Tongue (tissue), 2 donors: Measurements from ENCODE around the gene CD200R1L. TPM values are rescaled to one million over a fixed set of nuclear protein-coding genes. Genes with fewer than 3 reads are reported as not detected.

Experiments
- DNase-seq: peaks from one replicate; pipeline ENCODE4 v3.0.0-alpha.2; 2015
- total RNA-seq: library from RNA; depleted of rRNA; stranded (reverse); fragments of >200 nt; gene quantifications from one replicate; pipeline ENCODE4 v1.2.3, GENCODE V29; 2014

Gene CD200R1L
- total RNA-seq, 1 donor from 2014 or later: not detected

DNA sequence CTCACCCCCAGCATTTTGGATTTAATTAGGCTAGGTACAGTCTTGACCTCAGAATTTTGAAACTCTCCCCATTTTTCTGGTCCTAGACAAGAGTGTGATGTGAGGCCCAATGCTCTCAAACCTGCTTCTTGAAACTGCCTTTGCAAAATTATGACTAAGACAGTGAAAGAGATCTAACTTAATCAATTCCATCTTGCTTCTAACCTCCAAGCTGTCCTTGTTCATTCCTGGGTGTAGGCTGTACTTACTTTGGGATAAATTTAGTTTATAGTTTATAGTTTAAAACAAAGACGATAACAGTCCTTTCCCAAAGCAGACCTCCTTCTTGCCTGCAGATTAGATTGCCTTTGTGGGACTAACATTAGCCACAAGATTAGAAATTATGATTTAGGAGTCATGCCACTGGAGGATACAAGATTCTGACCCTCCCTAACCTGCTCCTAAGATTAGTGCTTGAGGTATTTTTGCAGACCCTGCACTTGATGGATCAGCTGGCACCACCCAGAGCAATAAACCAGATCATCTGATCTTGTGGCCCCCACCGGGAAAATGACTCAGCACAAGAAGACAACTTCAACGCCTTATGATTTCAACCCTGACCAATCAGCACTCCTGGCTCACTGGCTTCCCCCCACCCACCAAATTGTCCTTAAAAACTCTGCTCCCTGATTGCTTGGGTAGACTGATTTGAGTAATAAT, 59.6 kb downstream of the CD200R1L start:
- DNase-seq: no peak

DNA sequence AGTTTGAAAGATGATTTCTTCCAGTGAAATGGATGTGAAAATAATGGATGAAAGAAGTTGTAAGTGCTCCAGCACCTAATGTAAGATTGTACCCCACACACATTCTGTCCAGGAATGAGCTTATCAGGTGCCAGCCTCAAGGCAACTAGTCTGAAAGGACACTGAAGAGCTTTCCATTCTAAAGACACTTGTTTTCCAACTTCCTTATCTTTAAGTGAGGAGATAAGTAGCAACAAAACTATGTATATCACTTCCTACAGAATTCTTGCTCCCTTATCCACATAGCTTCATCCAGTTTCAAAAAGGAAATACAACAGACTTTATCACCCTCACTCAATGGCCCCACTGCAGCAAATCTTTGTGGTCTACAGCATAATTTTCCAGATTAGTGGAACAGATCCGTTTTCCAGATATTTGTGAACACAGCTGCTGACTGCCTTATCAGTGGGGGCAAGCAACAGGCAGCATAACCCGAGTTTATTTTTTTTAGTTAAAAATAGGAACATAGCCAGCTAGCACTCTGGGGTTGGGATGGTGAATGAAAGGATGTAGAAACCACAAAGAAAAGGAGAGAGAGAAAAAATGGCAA, 60.6 kb downstream of the CD200R1L start:
- peak; percentile 66 for DNase-seq

DNA sequence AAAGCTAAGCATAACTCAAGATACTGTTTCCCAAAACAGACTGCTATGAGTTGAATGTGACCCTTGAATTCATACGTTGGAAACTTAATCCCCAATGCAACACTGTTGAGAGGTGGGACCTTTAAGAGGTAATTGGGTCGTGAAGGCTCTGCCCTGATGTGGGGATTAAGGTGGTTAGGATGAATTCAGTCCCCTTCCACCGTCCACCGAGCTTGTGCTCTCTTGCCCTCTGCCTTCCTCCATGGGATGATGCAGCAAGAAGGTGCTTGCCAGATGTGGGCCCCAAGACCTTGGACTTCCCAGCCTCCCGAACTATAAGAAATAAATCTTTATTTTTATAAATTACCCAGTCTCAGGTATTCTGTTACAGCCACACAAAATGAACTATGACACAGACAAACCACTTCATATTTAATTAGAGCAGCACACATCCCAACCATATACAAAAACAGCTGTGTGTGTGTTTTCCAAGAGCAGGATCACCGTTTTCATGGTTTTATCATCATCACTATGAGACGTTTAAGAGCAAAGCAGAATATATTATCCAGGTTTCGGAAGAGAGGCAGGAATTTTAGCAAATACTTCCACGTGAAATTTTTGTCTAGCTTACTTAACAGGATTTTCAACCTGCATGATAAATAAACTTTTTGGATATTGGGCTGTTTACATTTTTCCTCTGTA, 61.2 kb downstream of the CD200R1L start:
- no peak for DNase-seq

DNA sequence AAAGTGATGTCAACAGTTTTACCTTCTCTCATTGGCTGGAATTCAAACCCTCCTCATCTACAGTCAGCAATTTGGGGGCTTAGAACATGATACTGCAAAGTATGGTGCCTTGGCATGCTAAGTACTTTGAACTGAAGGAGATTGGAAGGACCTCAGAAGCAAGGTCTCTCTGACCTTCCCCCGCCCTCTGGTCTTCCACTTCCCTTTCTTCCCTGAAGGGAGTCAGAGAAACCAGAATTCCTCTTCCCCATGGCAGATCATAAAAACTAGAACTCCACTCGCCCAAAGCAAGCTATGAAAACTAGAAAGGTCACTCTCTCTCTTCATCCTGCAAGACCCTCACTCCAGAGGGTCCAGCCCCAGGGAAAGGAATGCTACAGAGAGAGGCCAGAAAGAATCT, 64.2 kb downstream of the CD200R1L start:
- DNase-seq: no peak

DNA sequence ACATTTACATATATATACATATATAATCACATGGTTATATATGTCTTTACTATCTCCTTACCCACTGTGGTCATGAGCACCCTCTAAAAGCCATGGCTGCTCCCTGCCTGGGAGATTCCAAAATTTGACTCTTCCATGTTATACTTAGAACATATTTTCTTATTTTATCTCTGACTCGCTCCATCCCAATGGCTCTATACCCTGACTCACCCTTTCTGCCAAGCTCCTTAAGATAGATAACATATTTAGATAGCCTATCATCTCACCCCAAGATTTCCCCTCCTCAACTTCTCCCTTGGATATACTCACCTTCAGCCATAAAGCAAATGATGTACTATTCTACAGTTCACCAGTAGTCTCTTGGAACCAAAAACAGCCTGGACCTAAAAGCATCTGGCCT, 65.1 kb downstream of the CD200R1L start:
- DNase-seq: no peak

DNA sequence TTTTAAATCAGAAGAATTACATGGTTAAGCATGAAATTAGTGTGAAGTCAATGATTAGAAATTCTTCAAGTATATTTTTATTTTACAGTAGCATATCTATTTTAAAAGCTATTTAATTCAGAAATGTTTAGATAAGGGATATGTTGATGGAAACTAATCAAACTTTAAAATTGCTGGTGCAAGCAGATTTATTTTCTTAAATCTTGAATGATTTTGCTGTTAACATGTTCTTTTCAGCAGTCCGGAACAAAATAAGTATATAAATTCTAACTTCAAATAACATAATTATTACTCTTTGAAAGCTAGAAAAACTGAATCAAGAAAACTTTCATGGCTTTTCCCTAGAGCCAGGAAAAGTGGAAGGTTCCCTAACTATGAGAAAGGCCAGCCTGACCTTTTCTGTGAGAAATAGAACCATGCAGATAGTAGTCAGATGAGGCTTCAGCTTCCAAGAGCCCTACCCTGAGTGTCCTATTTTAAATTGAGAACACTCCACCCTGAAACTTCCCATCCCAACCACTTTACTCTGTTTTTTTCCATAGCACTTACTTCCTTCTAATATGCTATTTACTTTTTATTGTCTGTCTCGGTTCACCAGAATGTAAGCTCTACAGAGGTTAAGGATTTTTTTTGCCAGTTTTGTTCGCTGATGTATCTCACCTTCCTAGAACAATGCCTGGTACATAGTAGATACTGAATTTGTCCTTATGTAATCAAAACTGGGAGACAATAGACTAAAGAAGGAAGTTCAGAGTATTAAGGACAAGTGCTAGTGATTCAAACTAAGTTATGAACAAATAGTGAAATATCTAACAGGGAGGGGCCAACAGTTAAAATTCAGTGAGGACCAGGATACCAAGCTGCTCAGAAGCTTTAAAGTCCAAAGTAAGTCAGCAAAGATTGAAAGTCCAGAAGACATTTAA, 66.8 kb downstream of the CD200R1L start:
- DNase-seq: no peak

DNA sequence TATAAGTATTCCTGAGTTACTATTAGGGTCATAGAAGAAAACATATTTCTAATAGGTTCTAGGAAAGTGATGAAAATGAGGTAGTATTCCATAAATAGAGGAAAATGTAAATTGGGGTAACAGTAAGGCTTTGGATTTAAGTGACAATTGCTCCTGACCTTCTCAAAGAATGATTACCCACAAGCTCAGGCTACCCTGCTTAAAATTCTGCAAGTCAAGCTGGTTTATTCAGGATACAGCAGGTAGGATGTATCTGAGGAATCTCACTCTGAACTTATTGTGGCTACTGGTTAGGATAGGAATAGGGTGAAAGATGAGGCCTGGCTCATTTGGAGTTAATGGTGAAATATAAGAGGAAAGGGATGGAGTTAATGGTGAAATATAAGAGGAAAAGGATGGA, 67.7 kb downstream of the CD200R1L start:
- no peak for DNase-seq

DNA sequence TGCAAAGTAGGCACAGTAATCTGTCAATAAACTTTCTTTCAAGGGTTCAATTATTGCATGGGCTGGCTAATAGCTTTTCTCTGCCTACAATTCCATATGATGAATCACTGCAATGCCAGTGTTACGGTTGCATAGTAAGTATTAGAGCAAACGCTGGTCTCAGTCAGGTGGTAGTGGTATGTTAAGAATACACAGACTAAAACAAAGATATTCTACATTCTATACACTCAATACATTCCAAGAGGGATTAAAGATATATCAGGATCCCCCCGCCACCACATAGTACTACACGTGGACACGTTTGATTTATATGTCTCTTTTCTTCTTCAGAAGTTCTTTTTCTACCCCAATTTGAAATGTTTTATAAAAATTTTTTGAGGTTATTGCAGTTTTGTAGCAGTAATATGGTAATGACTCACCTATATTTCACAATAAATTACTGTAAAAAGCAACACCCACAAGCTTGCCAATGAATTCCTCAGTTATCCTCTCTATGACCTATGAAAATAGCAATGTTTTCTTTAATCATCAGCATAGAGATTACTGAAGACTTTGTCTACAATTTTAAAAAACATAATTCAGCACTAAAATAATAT, 68.2 kb downstream of the CD200R1L start:
- no peak for DNase-seq

DNA sequence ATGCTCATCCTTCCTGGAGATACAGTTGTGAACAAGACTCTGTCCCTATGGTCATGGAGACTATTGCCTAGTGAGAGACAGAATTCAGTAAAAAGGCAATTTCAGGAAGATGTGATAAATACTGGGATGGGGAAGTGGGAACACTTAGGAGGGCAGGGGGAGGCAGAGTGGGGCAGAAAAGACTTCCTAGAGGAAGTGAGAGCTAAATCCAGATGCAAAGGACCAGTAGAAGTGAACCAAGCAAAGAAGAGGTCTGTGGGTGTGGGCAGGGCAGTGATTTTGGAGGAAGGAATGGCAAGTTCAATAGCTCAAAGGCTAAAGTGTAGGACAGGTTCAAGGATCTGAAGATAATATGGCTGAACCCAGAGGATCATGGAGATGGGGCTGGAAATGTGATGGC, 68.9 kb downstream of the CD200R1L start:
- no peak for DNase-seq

DNA sequence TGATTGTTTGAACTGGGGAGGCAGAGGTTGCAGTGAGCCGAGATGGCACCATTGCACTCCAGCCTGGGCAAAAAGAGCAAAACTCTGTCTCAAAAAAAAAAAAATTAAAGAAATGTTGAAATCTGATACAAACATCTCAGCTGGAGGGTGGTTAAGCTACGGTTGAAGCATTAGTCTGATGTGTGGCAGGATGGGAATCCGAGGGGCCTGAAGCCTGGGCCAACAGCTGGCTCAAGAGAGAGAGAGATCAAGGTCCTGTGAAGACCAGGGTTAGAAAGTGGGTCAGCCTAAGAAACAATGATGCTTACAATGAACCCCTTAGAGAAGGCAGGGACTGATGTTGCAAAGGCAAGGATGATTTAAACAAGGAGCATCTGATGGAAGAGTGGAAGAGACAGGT, 69.8 kb downstream of the CD200R1L start:
- peak; percentile 34 for DNase-seq

DNA sequence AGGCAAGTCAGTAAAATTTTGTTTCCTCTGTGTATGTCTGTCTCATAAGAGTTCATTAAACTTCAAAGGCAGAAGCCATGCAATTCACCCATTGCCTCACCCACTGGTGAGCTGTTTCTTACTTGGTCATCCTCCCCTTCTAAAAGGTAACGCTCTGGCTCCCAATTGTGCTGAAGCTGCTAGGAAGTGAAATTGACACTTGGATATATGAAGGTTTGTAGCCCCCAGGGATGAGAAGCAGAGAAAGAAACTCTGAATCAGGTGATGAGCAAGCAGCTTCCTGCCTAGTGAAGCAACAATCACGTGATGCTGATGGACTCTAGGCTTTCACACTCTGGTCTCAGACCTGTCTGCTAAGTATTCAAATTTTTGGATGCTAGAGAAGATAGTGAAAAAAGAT, 70.7 kb downstream of the CD200R1L start:
- no peak for DNase-seq

DNA sequence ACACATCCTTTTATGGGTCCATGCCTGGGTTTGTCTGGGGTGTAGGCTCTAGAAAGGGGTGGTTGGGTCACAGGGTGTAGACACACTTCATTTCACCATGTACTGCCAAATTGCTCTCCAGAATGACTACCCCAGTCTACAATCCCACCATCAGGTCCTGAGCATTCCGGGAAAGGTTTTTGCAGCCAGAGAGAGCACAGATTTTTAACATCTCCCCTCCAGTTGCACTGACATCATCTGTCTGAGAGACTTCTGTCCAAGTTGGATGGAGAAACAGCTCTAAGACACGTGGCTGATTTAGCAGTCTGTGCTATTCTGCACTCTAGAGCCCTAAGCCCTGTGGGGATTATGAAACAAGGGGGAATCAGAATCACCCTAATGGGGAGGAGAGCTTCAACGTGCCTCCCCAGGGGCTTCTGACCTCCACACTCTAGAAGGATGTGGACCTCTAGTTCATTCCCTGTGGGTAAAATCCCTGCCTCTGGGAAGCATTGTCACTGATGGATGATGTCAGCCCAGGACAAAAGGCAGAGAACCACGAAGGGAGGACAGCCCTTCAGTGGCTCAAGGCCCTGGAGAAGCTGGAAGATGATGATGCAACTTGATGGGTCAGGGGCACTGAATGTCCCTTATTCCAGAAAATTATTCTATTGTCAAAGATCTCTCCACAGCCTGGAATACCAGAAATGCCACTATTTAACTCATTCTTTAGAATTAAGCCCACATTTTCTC, 71.5 kb downstream of the CD200R1L start:
- peak; percentile 27 for DNase-seq

DNA sequence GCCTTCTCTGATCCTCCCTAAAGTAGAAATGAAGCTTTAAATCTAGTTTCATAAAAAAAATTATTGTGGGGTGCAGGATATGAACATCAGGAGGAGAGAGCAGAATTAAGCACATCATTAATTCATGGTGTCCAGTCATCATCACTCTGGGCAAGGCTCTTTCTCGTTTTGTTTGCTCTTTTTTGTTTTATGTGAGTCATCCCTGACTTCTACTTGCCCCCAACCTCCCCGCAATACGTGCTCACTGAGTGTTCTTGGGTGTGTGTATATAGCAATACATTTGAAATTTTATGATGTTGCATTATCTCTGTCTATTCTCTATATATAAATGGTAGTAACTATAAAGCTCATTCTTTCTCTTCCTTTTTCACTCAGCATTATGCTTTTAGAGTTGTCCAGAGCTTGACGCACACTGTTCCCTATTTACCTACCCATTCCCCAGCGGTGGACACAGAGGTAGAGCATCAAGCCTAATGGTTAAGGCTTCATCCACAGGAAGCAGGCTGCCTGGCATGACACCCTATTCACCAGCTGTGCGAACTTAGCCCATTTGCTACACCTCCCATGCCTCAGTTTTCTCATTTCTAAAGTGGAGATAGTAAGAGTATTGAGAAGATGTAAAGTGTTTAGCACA, 72.3 kb downstream of the CD200R1L start:
- no peak for DNase-seq

DNA sequence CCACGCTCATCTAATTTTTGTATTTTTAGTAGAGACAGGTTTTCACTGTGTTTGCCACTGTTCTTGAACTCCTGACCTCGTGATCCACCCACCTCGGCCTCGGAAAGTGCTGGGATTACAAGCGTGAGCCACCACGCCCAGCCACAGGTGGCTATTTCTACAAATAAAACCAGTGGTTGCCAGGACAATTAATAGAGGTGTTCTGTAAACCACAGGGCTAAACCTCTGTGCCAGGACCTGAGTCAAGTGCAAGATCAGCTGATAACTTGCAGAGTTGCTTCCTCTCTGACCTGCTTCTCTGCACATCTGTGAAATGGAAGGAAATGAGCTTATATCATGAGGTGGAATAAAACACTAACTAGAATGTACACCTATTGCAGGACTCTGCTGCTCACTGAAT, 72.8 kb downstream of the CD200R1L start:
- no peak for DNase-seq

DNA sequence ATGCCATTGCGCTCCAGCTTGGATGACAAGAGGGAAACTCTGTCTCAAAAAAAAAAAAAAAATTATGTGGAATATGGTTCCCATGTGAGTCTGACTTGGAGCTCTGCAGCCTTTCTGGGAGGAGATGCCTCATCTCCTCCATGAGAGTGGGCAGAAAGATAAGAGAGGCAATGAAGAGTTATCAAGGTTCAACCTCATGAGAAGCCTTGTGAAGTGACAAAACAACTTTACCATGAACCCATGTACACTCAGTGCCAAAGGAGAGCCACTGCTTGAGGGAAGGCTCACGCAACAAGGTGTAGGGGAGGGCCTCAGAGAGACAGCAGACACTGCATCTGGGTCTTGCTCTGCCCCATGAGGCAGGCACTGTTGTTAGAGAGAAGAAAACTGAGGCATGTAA, 75.7 kb downstream of the CD200R1L start:
- no peak for DNase-seq

DNA sequence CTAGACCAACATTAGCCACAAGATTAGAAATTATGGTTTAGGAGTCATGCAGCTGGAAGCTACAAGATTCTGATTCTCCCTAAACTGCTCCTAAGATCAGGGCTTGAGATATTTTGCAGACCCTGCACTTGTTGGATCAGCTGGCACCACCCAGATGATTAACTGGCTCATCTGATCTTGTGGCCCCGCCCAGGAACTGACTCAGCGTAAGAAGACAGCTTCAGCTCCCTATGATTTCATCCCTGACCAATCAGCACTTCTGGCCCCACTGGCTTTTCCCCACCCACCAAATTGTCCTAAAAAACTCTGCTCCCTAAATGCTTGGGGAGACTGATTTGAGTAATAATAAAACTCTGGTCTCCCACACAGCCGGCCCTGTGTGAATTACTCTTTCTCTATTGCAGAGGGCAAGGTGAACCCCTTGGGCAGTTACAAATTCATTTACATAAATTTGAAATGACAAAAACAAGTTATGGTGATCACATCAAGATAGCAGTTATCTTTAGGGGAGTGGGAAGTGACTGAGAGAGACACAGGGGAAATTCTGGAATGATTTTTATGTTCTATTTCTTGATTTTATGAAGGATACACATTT, 76.5 kb downstream of the CD200R1L start:
- no peak for DNase-seq

DNA sequence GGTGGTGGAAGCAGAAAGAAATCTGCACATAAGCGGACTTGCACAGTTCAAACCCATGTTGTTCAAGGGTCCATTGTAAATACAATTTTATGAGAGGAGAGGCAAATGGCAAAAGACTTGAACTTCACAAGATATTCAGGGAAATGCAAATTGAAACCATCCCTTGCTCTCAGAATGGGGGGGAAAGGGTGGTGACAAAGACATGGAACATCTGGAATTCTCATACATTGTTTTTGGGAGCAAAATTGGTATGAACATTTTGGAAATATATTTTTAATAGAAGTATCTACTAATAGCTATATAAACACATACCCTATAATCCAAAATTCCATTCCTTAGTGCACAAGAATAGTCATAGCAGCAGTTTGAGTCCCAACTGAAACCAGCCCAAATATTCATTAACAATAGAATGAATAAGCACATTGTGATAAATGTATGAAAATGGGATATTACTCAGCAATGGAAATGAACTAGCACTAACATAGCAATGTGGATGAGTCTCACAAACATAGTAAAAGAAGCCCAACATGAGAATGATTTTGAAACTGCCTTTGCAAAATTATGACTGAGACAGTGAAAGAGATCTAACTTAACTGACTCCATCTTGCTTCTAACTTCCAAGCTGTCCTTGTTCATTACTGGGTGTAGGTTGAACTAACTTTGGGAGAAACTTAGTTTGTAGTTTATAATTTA, 77.2 kb downstream of the CD200R1L start:
- DNase-seq: no peak

DNA sequence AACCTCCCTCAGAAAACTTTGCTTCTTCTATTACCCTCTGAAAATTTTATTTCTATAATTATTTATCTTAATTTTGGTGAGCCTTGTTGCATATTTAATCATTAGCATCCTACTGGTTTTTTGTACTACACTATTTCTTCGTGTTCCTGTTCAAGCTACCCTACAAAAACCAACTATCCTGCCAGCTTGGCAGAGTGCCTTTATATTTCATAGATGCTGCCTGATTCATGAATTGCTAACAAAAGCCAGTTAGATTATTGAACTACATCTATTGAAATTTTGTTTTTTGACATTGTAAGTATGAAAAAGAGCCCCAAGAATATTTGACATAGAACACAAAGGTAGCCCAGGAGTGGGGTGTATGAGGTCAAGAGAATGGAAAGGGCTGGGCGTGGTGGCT, 78.9 kb downstream of the CD200R1L start:
- DNase-seq: no peak

DNA sequence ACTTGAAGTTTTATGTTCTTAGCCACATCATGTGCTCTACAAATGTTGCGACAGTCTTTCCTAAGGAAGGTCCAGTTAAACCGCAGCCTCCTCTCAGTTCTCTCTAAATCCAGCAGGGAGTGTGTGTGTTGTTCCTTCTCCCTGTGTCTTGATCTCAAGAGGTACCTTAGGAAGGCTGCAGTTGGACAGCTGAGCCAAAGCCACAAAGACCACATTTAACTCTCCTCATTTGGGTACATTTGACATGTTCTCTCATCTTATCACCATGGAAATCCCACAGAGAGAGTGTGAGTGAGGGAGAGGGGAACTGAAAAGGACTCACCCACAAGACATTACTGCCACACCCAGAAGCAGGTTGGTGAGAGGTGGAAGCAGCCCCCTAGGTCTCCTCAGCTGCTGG, 79.5 kb downstream of the CD200R1L start:
- DNase-seq: no peak
